B cell (primary cell): ENCODE results near the gene ZNF592.

ENCODE experiments used
- CTCF ChIP-seq: fragments of 200-600 bp; IDR thresholded peaks from one replicate; pipeline ENCODE4 v1.8.0; 2022; ENCODE audit warnings: antibody characterized with exemption, mild to moderate bottlenecking
- EZH2 ChIP-seq: IDR thresholded peaks from 2 replicates; pipeline ENCODE4 v1.6.1; 2012; ENCODE audit warnings: borderline replicate concordance, low read depth, mild to moderate bottlenecking, moderate library complexity, low read length; ENCODE audit not compliant: insufficient read depth, poor library complexity, severe bottlenecking

DNA sequence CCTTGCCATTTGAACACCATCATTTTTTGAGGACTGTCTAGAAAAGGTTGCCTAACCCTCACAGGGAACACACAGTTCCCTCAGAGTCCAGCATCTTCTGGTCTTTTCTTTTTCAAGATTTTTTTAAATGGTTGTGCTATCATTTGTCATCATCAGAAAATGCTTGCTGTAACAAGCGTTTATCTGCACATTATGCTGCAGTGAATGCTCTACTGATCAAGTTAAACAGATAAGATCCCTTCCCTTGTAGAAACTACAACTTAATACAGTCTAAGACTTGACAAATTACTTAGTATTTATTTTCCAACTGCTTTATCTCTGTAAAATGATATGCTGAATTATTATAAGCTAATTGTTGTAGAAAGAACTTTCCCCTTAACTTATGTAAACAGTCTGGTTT lies 56.8 kb downstream of the ZNF592 start:
- TF ChIP-seq CTCF: no peak
- no peak for TF ChIP-seq EZH2
